Erythroblast (primary cell): ENCODE data around the gene EIF3F.

Source experiments
- GATA1 ChIP-seq: IDR thresholded peaks from 2 replicates; pipeline ENCODE4 v1.6.1; 2011; ENCODE audit warnings: low read depth, mild to moderate bottlenecking, control low read depth, low read length, moderate library complexity
- POLR2A ChIP-seq: IDR thresholded peaks from 2 replicates; pipeline ENCODE4 v1.6.1; 2011; ENCODE audit warnings: mild to moderate bottlenecking, low read length

GRCh38 chr11:8008212-8008611, 21.1 kb downstream of the EIF3F start:
- no peak for TF ChIP-seq POLR2A
- TF ChIP-seq GATA1 = no peak
